Endothelial cell of umbilical vein (primary cell): ENCODE measurements around the gene ETS1. TPM values are rescaled to one million over a fixed set of nuclear protein-coding genes. Genes with fewer than 3 reads are reported as not detected.

ENCODE experiments used
- BruUV-seq: library from RNA; stranded (reverse); fragments of 400-500 nt; replicated peaks from 2 replicates; lab custom pipeline; 2021; lab: Mats Ljungman, UMichigan
- CTCF ChIA-PET: fragments of 300-600, 350-600 bp; sonication (Branson Sonifier 250); formaldehyde crosslinking; loops from one replicate; lab custom pipeline; 2021; ENCODE audit warnings: antibody characterized with exemption, inconsistent platforms; lab: Charles Lee
- POLR2A ChIA-PET: fragments of 300-600, 350-600 bp; sonication (Branson Sonifier 250); formaldehyde crosslinking; loops from one replicate; lab custom pipeline; 2021; ENCODE audit warnings: antibody characterized with exemption, inconsistent platforms; lab: Charles Lee
- DNase-seq: peaks from one replicate; pipeline ENCODE4 v3.0.0-alpha.2; 2011; ENCODE audit warnings: low read depth, low spot score
- FAIRE-seq: peaks from 2 replicates; lab custom pipeline; 2011; peaks lifted over from hg19 to GRCh38; lab: Jason Lieb, UNC
- H2AFZ ChIP-seq: 2 replicates; pipeline ENCODE4 v1.6.0; 2012; ENCODE audit warnings: low read depth, low read length, control low read depth, inconsistent platforms
- H3K27ac ChIP-seq: 2 replicates; pipeline ENCODE4 v1.5.1; 2011; ENCODE audit warnings: low read depth, mild to moderate bottlenecking, control low read depth, low read length, moderate library complexity; ENCODE audit not compliant: insufficient read depth
- H3K27me3 ChIP-seq, 2 experiments: 2 replicates each; pipeline versions ENCODE4 v1.6.0 to v1.6.1; 2011; ENCODE audit warnings: low read length in 2 of 2, mixed read lengths in 1 of 2; ENCODE audit not compliant: control insufficient read depth in 2 of 2, insufficient read depth in 2 of 2
- H3K36me3 ChIP-seq, 2 experiments: 2 replicates in 1 of 2; 3 replicates in 1 of 2; pipeline ENCODE4 v1.5.1; 2011; ENCODE audit warnings: low read length in 2 of 2, mild to moderate bottlenecking in 1 of 2, moderate library complexity in 1 of 2; ENCODE audit not compliant: control insufficient read depth in 2 of 2, insufficient read depth in 2 of 2; ENCODE audit errors: extremely low read depth in 1 of 2
- H3K4me1 ChIP-seq: 3 replicates; pipeline ENCODE4 v1.5.1; 2011; ENCODE audit warnings: mild to moderate bottlenecking, low read length; ENCODE audit not compliant: control insufficient read depth, insufficient read depth; ENCODE audit errors: extremely low read depth
- H3K4me2 ChIP-seq: 2 replicates; pipeline ENCODE4 v1.6.1; 2011; ENCODE audit warnings: low read length, control low read depth, mixed read lengths; ENCODE audit not compliant: insufficient read depth
- H3K4me3 ChIP-seq, 3 experiments: fragments of 200-600 bp in 1 of 3; sonication (generic), shearing (Covaris generic) in 1 of 3; replicated peaks in 1 of 3; 2 replicates each; pipeline ENCODE4 v1.5.1; 2011 to 2016; ENCODE audit warnings: control low read depth in 3 of 3, low read length in 3 of 3, mild to moderate bottlenecking in 2 of 3, inconsistent platforms in 1 of 3, low read depth in 1 of 3, moderate library complexity in 1 of 3; ENCODE audit not compliant: insufficient read depth in 1 of 3
- H3K79me2 ChIP-seq: 2 replicates; pipeline ENCODE4 v1.6.0; 2012; ENCODE audit warnings: low read length, inconsistent platforms; ENCODE audit not compliant: control insufficient read depth, insufficient read depth
- H3K9ac ChIP-seq: replicated peaks from 2 replicates; pipeline ENCODE3; 2011; ENCODE audit warnings: low read length, control low read depth; ENCODE audit not compliant: insufficient read depth; ENCODE audit errors: extremely low read depth
- H3K9me1 ChIP-seq: replicated peaks from 3 replicates; pipeline ENCODE4 v1.6.0; 2011; ENCODE audit warnings: mild to moderate bottlenecking, low read length; ENCODE audit not compliant: control insufficient read depth, insufficient read depth; ENCODE audit errors: extremely low read depth
- H3K9me3 ChIP-seq: replicated peaks from 2 replicates; pipeline ENCODE4 v1.5.1; 2012; ENCODE audit warnings: low read length, inconsistent platforms; ENCODE audit not compliant: control insufficient read depth, insufficient read depth
- H4K20me1 ChIP-seq: replicated peaks from 2 replicates; pipeline ENCODE3; 2011; ENCODE audit warnings: mild to moderate bottlenecking, low read length; ENCODE audit not compliant: control insufficient read depth, insufficient read depth; ENCODE audit errors: extremely low read depth
- CTCF ChIP-seq, 2 donors: IDR thresholded peaks; 1 replicate in 1 of 2; 2 replicates in 1 of 2; pipeline ENCODE4 v1.5.1; 2011; ENCODE audit warnings: low read length in 2 of 2, mild to moderate bottlenecking in 2 of 2, moderate library complexity in 2 of 2, control low read depth in 1 of 2, inconsistent platforms in 1 of 2, low read depth in 1 of 2; ENCODE audit not compliant: insufficient read depth in 1 of 2; ENCODE audit errors: extremely low read depth in 1 of 2
- EZH2 ChIP-seq: IDR thresholded peaks from 2 replicates; pipeline ENCODE4 v1.6.1; 2012; ENCODE audit warnings: borderline replicate concordance, low read depth, mild to moderate bottlenecking, moderate library complexity, low read length, inconsistent platforms; ENCODE audit not compliant: severe bottlenecking
- FOS ChIP-seq: IDR thresholded peaks from 2 replicates; pipeline ENCODE4 v1.6.1; 2011; ENCODE audit warnings: mild to moderate bottlenecking, low read length, moderate library complexity, borderline replicate concordance; ENCODE audit not compliant: insufficient read depth
- GATA2 ChIP-seq: IDR thresholded peaks from 2 replicates; pipeline ENCODE4 v1.7.0; 2011; ENCODE audit warnings: low read depth, mild to moderate bottlenecking, moderate library complexity, mixed read lengths, low read length; ENCODE audit not compliant: insufficient read length, insufficient read depth
- JUN ChIP-seq: IDR thresholded peaks from 2 replicates; pipeline ENCODE4 v1.6.1; 2011; ENCODE audit warnings: borderline replicate concordance, low read depth; ENCODE audit not compliant: insufficient read length, insufficient read depth
- MAX ChIP-seq: IDR thresholded peaks from 2 replicates; pipeline ENCODE4 v1.6.1; 2011; ENCODE audit not compliant: insufficient read depth, insufficient read length
- MYC ChIP-seq: IDR thresholded peaks from one replicate; pipeline ENCODE4 v1.6.1; 2011; ENCODE audit warnings: mild to moderate bottlenecking, low read depth, low read length
- POLR2A ChIP-seq: IDR thresholded peaks from 2 replicates; pipeline ENCODE4 v1.6.1; 2012; ENCODE audit warnings: low read depth, mild to moderate bottlenecking, control low read depth, low read length
- POLR2AphosphoS5 ChIP-seq: IDR thresholded peaks from 2 replicates; pipeline ENCODE4 v1.6.1; 2012; ENCODE audit warnings: low read depth, mild to moderate bottlenecking, control low read depth, low read length, moderate library complexity; ENCODE audit not compliant: insufficient read depth
- dilution Hi-C: fragments of 300-500 bp; cut with MboI; formaldehyde crosslinking; loops from one replicate; pipeline ENCODE4 v1.15.0; 2019; ENCODE audit warnings: low sequenced_read_pairs; ENCODE audit not compliant: extremely low pct_ligation_motif_present
- intact Hi-C: fragments of 100-400 bp; cut with micrococcal nuclease; formaldehyde crosslinking; loops from one replicate; pipeline ENCODE4 v1.10.0; 2022
- polyA plus RNA-seq, 4 experiments: library from polyadenylated mRNA; depleted of rRNA in 3 of 4; stranded (reverse) in 3 of 4; unstranded in 1 of 4; fragments of >200 nt; gene quantifications; 2 replicates each; pipeline versions ENCODE4 v1.2.1 to v1.2.3, GENCODE V29; 2011 to 2012; ENCODE audit warnings: missing spikeins in 1 of 4
- total RNA-seq: library from RNA; stranded (reverse); gene quantifications from 2 replicates; pipeline ENCODE4 v1.2.3, GENCODE V29; 2021

Gene ETS1
- total and polyA plus RNA-seq, 2 donors (not counting 3 experiments of a cell fraction or from before 2014, with no cell fraction given), result 34.2 to 115 TPM

GRCh38 chr11:128483211-128483788 lies 104.1 kb downstream of the ETS1 start:
- Histone ChIP-seq H3K4me1 (peaks cover 4% of the 10 kb centered on the region), H2AFZ (no peak overlapping the region), H3K27me3 (no peaks in the 10 kb centered on the region), H3K9me1 (no peaks in the 10 kb centered on the region), H4K20me1 (no peaks in the 10 kb centered on the region), H3K4me3 (no peak overlapping the region), H3K9me3 (no peaks in the 10 kb centered on the region), H3K4me2 (no peak overlapping the region), H3K9ac (no peak overlapping the region), H3K27ac (no peak overlapping the region), H3K79me2 (peaks cover 33% of the 10 kb centered on the region), H3K36me3 (peaks cover 24 to 53% of the 10 kb centered on the region in 2 experiments)
- DNase-seq, result no peak
- ChIA-PET POLR2A (no interaction called here), CTCF (interaction anchor here (0.8 to 5.1 kb wide), 3 partner anchors 9 to 326 kb away, joined by 3 to 25 read pairs (median 4); no protein-coding TSS in a partner anchor)
- no TSS peak for BruUV-seq
- FAIRE-seq, result no peak
- intact Hi-C loops, result no loop called here
- dilution Hi-C loops, result no loop called here
- TF ChIP-seq MAX, result no peak
- TF ChIP-seq CTCF (IDR thresholded peaks at IDR 0.05; ENCODE audit: extremely low read depth in 1 of 2, insufficient read depth in 1 of 2, low read depth in 1 of 2, low read length in 2 of 2), result no peak
- TF ChIP-seq POLR2A, result no peak
- no peak for TF ChIP-seq JUN
- no peak for TF ChIP-seq EZH2
- no peak for TF ChIP-seq GATA2
- TF ChIP-seq POLR2AphosphoS5, result no peak
- no peak for TF ChIP-seq FOS
- TF ChIP-seq MYC, result no peak
